Heart right ventricle (tissue), 16 donors: ENCODE measurements around the gene CNOT3. TPM values are rescaled to one million over a fixed set of nuclear protein-coding genes. Genes with fewer than 3 reads are reported as not detected.
A peak's percentile ranks its signal among the peaks of the same experiment; 100 is the strongest.
"Not testable (repeated sequence)": the region's sequence is repeated elsewhere in the genome, so short reads cannot be mapped to it uniquely, and the experiment has no call there.

Experiments used
- ATAC-seq, 8 donors: fragments of 200-7000 bp; cut with Tn5 transposase; one replicate each; pipeline ENCODE4 v1.9.1; 2020; ENCODE audit warnings: mild to moderate bottlenecking in 8 of 8, moderate library complexity in 8 of 8, moderate number of reproducible peaks in 1 of 8
- DNase-seq, 2 donors: peaks; one replicate each; pipeline ENCODE4 v3.0.0-alpha.2; 2020
- H3K27ac ChIP-seq, 10 donors: fragments of 200-600 bp; sonication (generic) in 2 of 10; one replicate each; pipeline versions ENCODE4 v1.5.0 to v1.8.0; 2020 to 2022; ENCODE audit warnings: mild to moderate bottlenecking in 3 of 10
- H3K27me3 ChIP-seq, 7 donors: fragments of 200-600 bp; one replicate each; pipeline ENCODE4 v1.8.0; 2021 to 2022; ENCODE audit warnings: mild to moderate bottlenecking in 2 of 7
- H3K36me3 ChIP-seq, 9 donors: fragments of 200-600 bp; sonication (generic) in 1 of 9; one replicate each; pipeline versions ENCODE4 v1.5.0 to v1.8.0; 2020 to 2022; ENCODE audit warnings: mild to moderate bottlenecking in 2 of 9
- H3K4me1 ChIP-seq, 9 donors: fragments of 200-600 bp; sonication (generic) in 1 of 9; one replicate each; pipeline versions ENCODE4 v1.5.0 to v1.8.0; 2020 to 2022; ENCODE audit warnings: mild to moderate bottlenecking in 4 of 9
- H3K4me3 ChIP-seq, 10 donors: fragments of 200-600 bp; sonication (generic) in 2 of 10; one replicate each; pipeline versions ENCODE4 v1.5.0 to v1.8.0; 2020 to 2022; ENCODE audit warnings: mild to moderate bottlenecking in 7 of 10, moderate library complexity in 2 of 10
- H3K9me3 ChIP-seq, 11 donors: fragments of 200-600 bp in 10 of 11; sonication (generic) in 2 of 11; one replicate each; pipeline versions ENCODE4 v1.5.0 to v1.8.0; 2013 to 2022; ENCODE audit warnings: mild to moderate bottlenecking in 2 of 11, control low read depth in 1 of 11, moderate library complexity in 1 of 11
- WGBS, 2 donors: extraction: QIAGEN DNeasy Blood & Tissue Kit; methylation state at CpG; one replicate each; pipeline ENCODE4 v1.1.7; 2013; ENCODE audit warnings: inconsistent platforms in 1 of 2; 5-methylcytosine and 5-hydroxymethylcytosine counted together
- intact Hi-C, 10 donors: fragments of 100-400 bp; cut with DNase I; formaldehyde crosslinking; loops; one replicate each; pipeline versions ENCODE4 v1.11.1 to v1.14.2; 2022
- polyA plus RNA-seq, 2 donors: library from polyadenylated mRNA; stranded (reverse); fragments of 200-250 nt; gene quantifications; one replicate each; pipeline ENCODE4 v1.2.3, GENCODE V29; 2013
- total RNA-seq, 10 donors: library from RNA; stranded (reverse); fragmentation: NEBNext Ultra II Directional in 3 of 10; extraction: Animal tissue kit (Norgen Biotek cat#: 25700) in 3 of 10; gene quantifications; one replicate each; pipeline versions ENCODE4 v1.2.1 to v1.2.4, GENCODE V29; 2021 to 2023
- TF ChIP-seq, protein P1 (sequence below), 9 donors: fragments of 200-600 bp; sonication (generic) in 2 of 9; IDR thresholded peaks; one replicate each; pipeline versions ENCODE4 v1.5.0 to v1.8.0; 2021 to 2022; ENCODE audit warnings: antibody characterized with exemption in 9 of 9, mild to moderate bottlenecking in 5 of 9, moderate library complexity in 1 of 9
- donor health status: Arrhythmogenic right ventricular cardiomyopathy.
- donor health status: ischemic (EF 13 %, LVEDD 7.1; RV severe dilation, severe dysfunction).
- donor health status: healthy with polysubstance abuse.
- donor health status: DM: no; HTN: yes; CAD: no.
- donor health status: DM: no; HTN: no; CAD: no.
- donor health status: ischemic (EF 25% LVEDD 6.9; RV normal size, moderate dysfunction).
- donor health status: ischemic (EF 25% LVEDD 5.7; RV mildly dilated, moderate dysfunction).
- donor health status: healthy.
- donor health status: DM: yes; HTN: yes; CAD: no.
- donor health status: Ischemic cardiomyopathy.
- donor health status: ischemic (EF 35%, LVEDD 5.7; RV mildly dilated, moderate dysfunction).
- donor health status: nonischemic (EF 11% LVEDD 7.7; RV severe dilation, severe dysfunction).
- donor health status: DM: yes; HTN: yes; CAD: no.
- donor health status: PGD.
- donor health status: ischemic (EF 29% LVEDD 5.4; RV normal size, mild dysfunction).
- donor health status: nonischemic (EF 23%, LVEDD 6.1; RV moderate dilation, normal function).

Gene CNOT3
- total and polyA plus RNA-seq, 12 donors: 14.5 to 27.8 (median 20.9) TPM

DNA sequence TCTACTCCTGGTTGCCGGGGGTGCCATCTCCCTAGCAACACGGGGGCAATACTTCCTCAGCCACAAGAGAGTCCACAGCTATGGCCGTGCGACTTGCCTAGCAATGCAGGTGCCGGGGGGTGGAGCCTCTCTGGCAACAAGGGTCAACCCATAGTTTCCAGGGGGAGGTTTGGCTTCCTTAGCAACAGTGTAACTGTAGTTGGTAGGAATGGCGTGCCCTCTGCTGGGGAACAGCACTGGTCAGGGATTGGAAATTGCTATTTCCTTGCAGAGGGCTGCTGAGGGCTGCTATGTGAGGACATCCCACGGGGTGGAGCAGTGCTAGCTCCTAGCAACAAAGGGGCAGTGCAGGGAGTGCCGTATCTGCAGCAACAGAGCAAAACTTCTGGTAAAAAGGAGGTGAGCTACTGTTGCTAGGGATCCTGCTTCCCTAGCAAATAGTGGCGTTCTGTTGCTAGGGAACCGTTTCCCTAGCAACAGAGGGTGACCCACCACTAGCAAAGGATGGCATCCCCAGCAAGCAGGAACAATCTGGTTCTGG, 42.4 kb downstream of the CNOT3 start:
- no peak overlapping the region for H3K4me3 ChIP-seq
- no peaks in the 10 kb centered on the region for H3K27me3 ChIP-seq
- no peak overlapping the region for H3K27ac ChIP-seq
- intact Hi-C loops: no loop called here
- no peaks in the 10 kb centered on the region for H3K4me1 ChIP-seq
- TF ChIP-seq, protein P1, sequence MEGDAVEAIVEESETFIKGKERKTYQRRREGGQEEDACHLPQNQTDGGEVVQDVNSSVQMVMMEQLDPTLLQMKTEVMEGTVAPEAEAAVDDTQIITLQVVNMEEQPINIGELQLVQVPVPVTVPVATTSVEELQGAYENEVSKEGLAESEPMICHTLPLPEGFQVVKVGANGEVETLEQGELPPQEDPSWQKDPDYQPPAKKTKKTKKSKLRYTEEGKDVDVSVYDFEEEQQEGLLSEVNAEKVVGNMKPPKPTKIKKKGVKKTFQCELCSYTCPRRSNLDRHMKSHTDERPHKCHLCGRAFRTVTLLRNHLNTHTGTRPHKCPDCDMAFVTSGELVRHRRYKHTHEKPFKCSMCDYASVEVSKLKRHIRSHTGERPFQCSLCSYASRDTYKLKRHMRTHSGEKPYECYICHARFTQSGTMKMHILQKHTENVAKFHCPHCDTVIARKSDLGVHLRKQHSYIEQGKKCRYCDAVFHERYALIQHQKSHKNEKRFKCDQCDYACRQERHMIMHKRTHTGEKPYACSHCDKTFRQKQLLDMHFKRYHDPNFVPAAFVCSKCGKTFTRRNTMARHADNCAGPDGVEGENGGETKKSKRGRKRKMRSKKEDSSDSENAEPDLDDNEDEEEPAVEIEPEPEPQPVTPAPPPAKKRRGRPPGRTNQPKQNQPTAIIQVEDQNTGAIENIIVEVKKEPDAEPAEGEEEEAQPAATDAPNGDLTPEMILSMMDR (IDR thresholded peaks at IDR 0.05): peak in 4 of 9 donors; percentile 11 to 27 (median 18)
- no peaks in the 10 kb centered on the region for H3K9me3 ChIP-seq
- DNase-seq: no peak
- H3K36me3 ChIP-seq: peaks cover 0 to 73% (median 0%) of the 10 kb centered on the region in 9 donors
- ATAC-seq: peak in 5 of 8 donors; percentile 13 to 45 (median 32)
- 57 to 60% methylated on average over 10 of the region's 10 CpGs for WGBS, 2 donors

DNA sequence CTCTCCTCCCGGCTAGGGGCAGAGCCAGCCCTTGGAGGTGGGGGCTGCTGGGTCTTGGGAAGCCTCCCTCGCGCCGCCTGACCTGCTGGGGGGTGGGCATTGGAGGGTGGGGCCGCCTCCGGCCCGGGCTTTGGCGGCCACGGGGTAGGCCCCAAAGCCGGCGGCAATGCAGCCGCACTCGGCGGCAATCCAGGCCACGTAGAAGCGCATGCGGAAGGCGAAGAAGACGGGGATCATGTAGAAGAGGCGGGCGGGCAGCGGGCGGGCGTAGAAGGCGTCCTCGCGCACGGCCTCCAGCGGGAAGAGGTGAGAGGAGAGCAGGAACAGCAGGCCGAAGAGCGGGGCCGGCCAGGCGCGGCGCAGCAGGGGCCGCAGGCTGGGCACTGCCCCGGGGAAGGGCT, 43.1 kb downstream of the CNOT3 start:
- no peak for ATAC-seq
- H3K4me3 ChIP-seq: no peak overlapping the region
- WGBS, 2 donors: 96 to 98% methylated on average over 37 of the region's 37 CpGs
- H3K27ac ChIP-seq: no peak overlapping the region
- intact Hi-C loops: no loop called here
- no peak for DNase-seq
- H3K36me3 ChIP-seq: peaks cover 0 to 75% (median 0%) of the 10 kb centered on the region in 9 donors
- H3K27me3 ChIP-seq: no peaks in the 10 kb centered on the region
- no peaks in the 10 kb centered on the region for H3K4me1 ChIP-seq
- TF ChIP-seq, protein P1 (IDR thresholded peaks at IDR 0.05): no peak
- H3K9me3 ChIP-seq: no peaks in the 10 kb centered on the region

DNA sequence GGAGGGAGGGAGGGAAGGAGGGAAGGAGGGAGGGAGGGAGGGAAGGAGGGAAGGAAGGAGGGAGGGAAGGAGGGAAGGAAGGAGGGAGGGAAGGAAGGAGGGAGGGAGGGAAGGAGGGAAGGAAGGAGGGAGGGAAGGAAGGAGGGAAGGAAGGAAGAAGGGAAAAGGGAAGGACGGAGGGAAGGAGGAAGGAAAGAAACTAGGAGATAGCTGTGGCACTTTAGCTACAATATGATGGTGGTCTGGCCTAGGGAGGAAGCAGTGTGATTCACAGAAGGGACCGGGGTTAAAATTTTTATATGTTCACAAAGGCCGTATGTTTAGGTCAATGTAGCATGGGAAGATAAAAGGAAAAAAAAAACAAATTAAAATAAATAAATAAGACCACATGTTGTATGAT, 44.3 kb downstream of the CNOT3 start:
- intact Hi-C loops, H3K9me3 ChIP-seq, H3K27me3 ChIP-seq, H3K4me3 ChIP-seq, H3K4me1 ChIP-seq, H3K27ac ChIP-seq, ATAC-seq, DNase-seq: not testable (repeated sequence)
- WGBS, 2 donors: 88 to 93% methylated on average over 3 of the region's 3 CpGs
- H3K36me3 ChIP-seq: peaks cover 0 to 75% (median 0%) of the 10 kb centered on the region in 9 donors

DNA sequence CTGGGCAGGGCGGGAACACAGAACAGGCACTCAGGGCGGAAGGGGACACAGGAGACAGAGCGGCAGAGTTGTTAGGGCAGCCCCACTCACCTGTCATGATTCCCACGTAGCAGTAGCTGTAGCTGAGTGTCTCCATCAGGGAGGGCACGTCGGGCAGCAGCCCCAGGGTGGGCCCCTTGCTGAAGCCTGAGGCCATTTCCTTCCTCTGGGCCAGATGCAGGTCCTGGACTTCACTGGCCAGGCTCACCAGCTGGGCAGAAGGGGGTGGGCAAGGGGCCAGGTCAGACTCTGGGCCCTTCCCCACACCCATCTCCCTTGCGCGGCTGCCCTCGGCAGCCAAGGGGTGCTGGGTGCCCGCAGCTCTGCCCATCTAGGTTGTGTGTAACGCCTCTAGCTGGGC, 45.9 kb downstream of the CNOT3 start:
- TF ChIP-seq, protein P1 (IDR thresholded peaks at IDR 0.05): no peak
- Histone ChIP-seq H3K27me3 (no peaks in the 10 kb centered on the region), H3K36me3 (peaks cover 0 to 67% (median 0%) of the 10 kb centered on the region in 9 donors), H3K4me3 (no peak overlapping the region), H3K27ac (no peak overlapping the region), H3K4me1 (peaks cover 0 to 11% (median 5%) of the 10 kb centered on the region in 9 donors), H3K9me3 (no peaks in the 10 kb centered on the region)
- DNase-seq (no peak), ATAC-seq (no peak)
- intact Hi-C loops: no loop called here
- 92 to 95% methylated on average over 11 of the region's 11 CpGs for WGBS, 2 donors

DNA sequence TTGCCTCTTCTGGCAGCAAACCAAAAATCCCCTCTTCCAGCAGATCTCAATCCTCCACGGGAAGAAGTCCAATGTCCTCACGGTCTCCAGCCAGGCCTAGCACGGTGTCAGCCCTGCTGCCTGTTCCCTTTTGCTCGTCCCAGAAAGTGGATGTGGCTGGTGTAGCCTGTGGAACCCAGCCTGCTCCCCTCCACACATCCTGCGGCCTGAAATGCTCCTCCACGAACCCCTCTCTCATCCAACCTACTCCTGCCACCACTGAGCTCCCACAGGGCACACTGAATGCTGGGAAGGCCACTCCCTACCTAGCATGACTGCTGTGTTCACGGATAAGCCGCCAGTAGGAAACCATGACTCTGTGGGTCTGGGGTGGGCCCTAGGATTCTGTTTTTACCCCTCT, 48.8 kb downstream of the CNOT3 start:
- H3K36me3 ChIP-seq: peaks cover 0 to 38% (median 0%) of the 10 kb centered on the region in 9 donors
- WGBS, 2 donors: 66 to 85% methylated on average over 8 of the region's 8 CpGs
- H3K4me3 ChIP-seq: no peak overlapping the region
- peaks cover 0 to 17% (median 11%) of the 10 kb centered on the region in 9 donors for H3K4me1 ChIP-seq
- H3K27ac ChIP-seq: no peak overlapping the region
- TF ChIP-seq, protein P1 (IDR thresholded peaks at IDR 0.05): no peak
- no peaks in the 10 kb centered on the region for H3K27me3 ChIP-seq
- H3K9me3 ChIP-seq: no peaks in the 10 kb centered on the region
- ATAC-seq: no peak
- intact Hi-C loops: no loop called here
- no peak for DNase-seq
